ENCODE measurements around the gene PRSS23. TPM values are rescaled to one million over a fixed set of nuclear protein-coding genes. Genes with fewer than 3 reads are reported as not detected.
"Not testable (repeated sequence)": the region's sequence is repeated elsewhere in the genome, so short reads cannot be mapped to it uniquely, and the experiment has no call there.

The PRSS23 gene
- total and polyA plus RNA-seq, 10 of the 15 experiments (the other 5 are each of a cell fraction or from before 2014, with no cell fraction given): 0.03 to 0.39 (median 0.16) TPM; not detected in 5

- ATAC-seq: no peak
- no peaks in the 10 kb centered on the region for H3K9me3 ChIP-seq (replicated peaks; ENCODE audit: control insufficient read depth, insufficient read depth, low read length)
- ChIA-PET CTCF (no interaction called here), POLR2A (no interaction called here), RAD21 (ENCODE audit: unreplicated experiment) (no interaction called here), SMC1A (ENCODE audit: uncharacterized antibody, unreplicated experiment) (no interaction called here)
- no TSS peak for BruUV-seq (replicated peaks)
- no peak overlapping the region for H2AFZ ChIP-seq (ENCODE audit: control insufficient read depth, low read depth, low read length)
- no peaks in the 10 kb centered on the region for H3K4me1 ChIP-seq (ENCODE audit: control insufficient read depth, insufficient read depth, low read length)
- H3K4me2 ChIP-seq (ENCODE audit: control insufficient read depth, insufficient read depth): no peak overlapping the region
- no peak for DNase-seq (ENCODE audit: low read depth, low spot score)
- no peak overlapping the region for H3K4me3 ChIP-seq
- H3K27me3 ChIP-seq (replicated peaks in 1 of 2; ENCODE audit: control insufficient read depth in 2 of 2, insufficient read depth in 2 of 2, low read length in 1 of 2): no peaks in the 10 kb centered on the region
- H4K20me1 ChIP-seq (ENCODE audit: control insufficient read depth, insufficient read depth): no peaks in the 10 kb centered on the region
- in situ Hi-C loops (cut with MboI) (no loop called here), intact Hi-C loops (cut with micrococcal nuclease; ENCODE audit: unreplicated experiment) (no loop called here)
- H3K27ac ChIP-seq (ENCODE audit: control insufficient read depth, insufficient read depth): no peak overlapping the region
- no peak overlapping the region for H3K9ac ChIP-seq (ENCODE audit: control insufficient read depth, insufficient read depth, low read length)
- no peaks in the 10 kb centered on the region for H3K79me2 ChIP-seq (ENCODE audit: control insufficient read depth, insufficient read depth, low read length)
- 3% methylated on average over 2 of the region's 2 CpGs for WGBS (ENCODE audit: insufficient coverage, insufficient replicate concordance, low lambda C conversion rate, missing lambda C conversion rate)
- no peak for FAIRE-seq
- no peaks in the 10 kb centered on the region for H3K36me3 ChIP-seq (ENCODE audit: control insufficient read depth in 2 of 2, insufficient read depth in 2 of 2, low read length in 1 of 2)
- TF ChIP-seq HCFC1 (IDR thresholded peaks at IDR 0.05; ENCODE audit: low read length) (no peak), CBX3 (IDR thresholded peaks at IDR 0.05; ENCODE audit: borderline replicate concordance, low read depth) (no peak), NR2F1 (conservative IDR thresholded peaks at IDR 0.05) (no peak), PAX5 (IDR thresholded peaks at IDR 0.05; ENCODE audit: borderline replicate concordance, low read depth, low read length) (no peak), NFIC (IDR thresholded peaks at IDR 0.05; ENCODE audit: low read depth, low read length) (no peak)
- TF ChIP-seq, protein P1, sequence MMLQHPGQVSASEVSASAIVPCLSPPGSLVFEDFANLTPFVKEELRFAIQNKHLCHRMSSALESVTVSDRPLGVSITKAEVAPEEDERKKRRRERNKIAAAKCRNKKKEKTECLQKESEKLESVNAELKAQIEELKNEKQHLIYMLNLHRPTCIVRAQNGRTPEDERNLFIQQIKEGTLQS (IDR thresholded peaks at IDR 0.05; ENCODE audit: borderline replicate concordance, extremely low read depth, low read depth, low read length): no peak
Observed at GRCh38 chr11:86769219-86769618, 31.1 kb upstream of the PRSS23 start.

DNA sequence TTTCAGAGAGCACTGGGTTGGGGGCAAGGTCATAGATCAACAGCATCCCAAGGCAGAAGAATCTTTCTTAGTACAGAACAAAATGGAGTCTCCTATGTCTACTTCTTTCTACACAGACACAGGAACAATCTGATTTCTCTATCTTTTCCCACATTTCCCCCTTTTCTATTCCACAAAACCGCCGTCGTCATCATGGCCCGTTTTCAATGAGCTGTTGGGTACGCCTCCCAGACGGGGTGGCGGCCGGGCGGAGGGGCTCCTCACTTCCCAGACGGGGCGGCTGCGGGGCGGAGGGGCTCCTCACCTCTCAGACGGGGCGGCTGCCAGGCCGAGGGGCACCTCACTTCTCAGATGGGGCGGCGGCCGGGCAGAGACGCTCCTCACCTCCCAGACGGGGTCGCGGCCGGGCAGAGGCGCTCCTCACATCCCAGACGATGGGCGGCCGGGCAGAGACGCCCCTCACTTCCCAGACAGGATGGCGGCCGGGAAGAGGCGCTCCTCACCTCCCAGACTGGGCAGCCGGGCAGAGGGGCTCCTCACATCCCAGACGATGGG lies 29.8 kb upstream of the PRSS23 start:
- H3K9ac ChIP-seq (ENCODE audit: control insufficient read depth, insufficient read depth, low read length); H3K36me3 ChIP-seq (ENCODE audit: control insufficient read depth in 2 of 2, insufficient read depth in 2 of 2, low read length in 1 of 2); H3K4me3 ChIP-seq; ATAC-seq; intact Hi-C loops (cut with micrococcal nuclease; ENCODE audit: unreplicated experiment); H3K4me2 ChIP-seq (ENCODE audit: control insufficient read depth, insufficient read depth); RAD21 ChIA-PET (ENCODE audit: unreplicated experiment); H3K79me2 ChIP-seq (ENCODE audit: control insufficient read depth, insufficient read depth, low read length); in situ Hi-C loops (cut with MboI); FAIRE-seq; BruUV-seq (replicated peaks); H3K9me3 ChIP-seq (replicated peaks; ENCODE audit: control insufficient read depth, insufficient read depth, low read length); H3K27ac ChIP-seq (ENCODE audit: control insufficient read depth, insufficient read depth); H3K4me1 ChIP-seq (ENCODE audit: control insufficient read depth, insufficient read depth, low read length); H4K20me1 ChIP-seq (ENCODE audit: control insufficient read depth, insufficient read depth); DNase-seq (ENCODE audit: low read depth, low spot score); CTCF ChIA-PET; H3K27me3 ChIP-seq (replicated peaks in 1 of 2; ENCODE audit: control insufficient read depth in 2 of 2, insufficient read depth in 2 of 2, low read length in 1 of 2); H2AFZ ChIP-seq (ENCODE audit: control insufficient read depth, low read depth, low read length); POLR2A ChIA-PET: not testable (repeated sequence)
- SMC1A ChIA-PET (ENCODE audit: uncharacterized antibody, unreplicated experiment): interaction anchor here (0.6 kb wide), 1 partner anchor 78 kb away, joined by 4 read pairs; no protein-coding TSS in a partner anchor
- WGBS (ENCODE audit: insufficient coverage, insufficient replicate concordance, low lambda C conversion rate, missing lambda C conversion rate): 76% methylated on average over 16 of the region's 34 CpGs
